ENCODE results near the gene LCE4A.
"Not testable (repeated sequence)": the region's sequence is repeated elsewhere in the genome, so short reads cannot be mapped to it uniquely, and the experiment has no call there.

The LCE4A gene

GRCh38 chr1:152667648-152668047 is 40.3 kb upstream of the LCE4A start:
- Histone ChIP-seq H3K79me2 (ENCODE audit: control insufficient read depth, low read length) (no peaks in the 10 kb centered on the region), H3K27ac (ENCODE audit: low read depth, low read length) (no peak overlapping the region), H4K20me1 (ENCODE audit: control insufficient read depth, insufficient read depth, low read depth, low read length) (no peaks in the 10 kb centered on the region), H3K9me3 (ENCODE audit: control insufficient read depth, insufficient read depth, low read length) (no peaks in the 10 kb centered on the region), H3K4me2 (ENCODE audit: low read length) (no peak overlapping the region), H3K27me3 (ENCODE audit: control insufficient read depth, low read length) (no peaks in the 10 kb centered on the region), H3K36me3 (ENCODE audit: control insufficient read depth, low read length) (no peaks in the 10 kb centered on the region), H3F3A (ENCODE audit: control insufficient read depth, insufficient read depth) (no peaks in the 10 kb centered on the region), H3K4me1 (ENCODE audit: control insufficient read depth, low read length) (no peaks in the 10 kb centered on the region), H3K9me2 (replicated peaks; ENCODE audit: control insufficient read depth, low read length) (no peaks in the 10 kb centered on the region), H3K4me3 (ENCODE audit: low read length) (no peak overlapping the region)
- TF ChIP-seq, protein P1, sequence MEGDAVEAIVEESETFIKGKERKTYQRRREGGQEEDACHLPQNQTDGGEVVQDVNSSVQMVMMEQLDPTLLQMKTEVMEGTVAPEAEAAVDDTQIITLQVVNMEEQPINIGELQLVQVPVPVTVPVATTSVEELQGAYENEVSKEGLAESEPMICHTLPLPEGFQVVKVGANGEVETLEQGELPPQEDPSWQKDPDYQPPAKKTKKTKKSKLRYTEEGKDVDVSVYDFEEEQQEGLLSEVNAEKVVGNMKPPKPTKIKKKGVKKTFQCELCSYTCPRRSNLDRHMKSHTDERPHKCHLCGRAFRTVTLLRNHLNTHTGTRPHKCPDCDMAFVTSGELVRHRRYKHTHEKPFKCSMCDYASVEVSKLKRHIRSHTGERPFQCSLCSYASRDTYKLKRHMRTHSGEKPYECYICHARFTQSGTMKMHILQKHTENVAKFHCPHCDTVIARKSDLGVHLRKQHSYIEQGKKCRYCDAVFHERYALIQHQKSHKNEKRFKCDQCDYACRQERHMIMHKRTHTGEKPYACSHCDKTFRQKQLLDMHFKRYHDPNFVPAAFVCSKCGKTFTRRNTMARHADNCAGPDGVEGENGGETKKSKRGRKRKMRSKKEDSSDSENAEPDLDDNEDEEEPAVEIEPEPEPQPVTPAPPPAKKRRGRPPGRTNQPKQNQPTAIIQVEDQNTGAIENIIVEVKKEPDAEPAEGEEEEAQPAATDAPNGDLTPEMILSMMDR (IDR thresholded peaks at IDR 0.05; ENCODE audit: low read depth, low read length, poor library complexity, severe bottlenecking) = no peak
- no peak for TF ChIP-seq EZH2phosphoT487 (IDR thresholded peaks at IDR 0.05; ENCODE audit: borderline replicate concordance, low read length)

GRCh38 chr1:152673016-152673415 is 34.9 kb upstream of the LCE4A start:
- Histone ChIP-seq H3K9me3 (ENCODE audit: control insufficient read depth, insufficient read depth, low read length) (no peaks in the 10 kb centered on the region), H3F3A (ENCODE audit: control insufficient read depth, insufficient read depth) (no peaks in the 10 kb centered on the region), H3K4me3 (ENCODE audit: low read length) (no peak overlapping the region), H3K27me3 (ENCODE audit: control insufficient read depth, low read length) (no peaks in the 10 kb centered on the region), H3K4me1 (ENCODE audit: control insufficient read depth, low read length) (no peaks in the 10 kb centered on the region), H3K36me3 (ENCODE audit: control insufficient read depth, low read length) (no peaks in the 10 kb centered on the region), H4K20me1 (ENCODE audit: control insufficient read depth, insufficient read depth, low read depth, low read length) (no peaks in the 10 kb centered on the region), H3K4me2 (ENCODE audit: low read length) (no peak overlapping the region), H3K9me2 (replicated peaks; ENCODE audit: control insufficient read depth, low read length) (no peaks in the 10 kb centered on the region), H3K27ac (ENCODE audit: low read depth, low read length) (no peak overlapping the region), H3K79me2 (ENCODE audit: control insufficient read depth, low read length) (no peaks in the 10 kb centered on the region)
- TF ChIP-seq, protein P1 (IDR thresholded peaks at IDR 0.05; ENCODE audit: low read depth, low read length, poor library complexity, severe bottlenecking) = no peak
- no peak for TF ChIP-seq EZH2phosphoT487 (IDR thresholded peaks at IDR 0.05; ENCODE audit: borderline replicate concordance, low read length)

GRCh38 chr1:152674983-152675382 is 33.0 kb upstream of the LCE4A start, which contains the start of gene LCE2C:
TSS of gene LCE2C (plus strand) at chr1:152675279. CDS start at chr1:152676016, 737 bp downstream.
- not testable (repeated sequence) for H3K27me3 ChIP-seq (ENCODE audit: control insufficient read depth, low read length); H3K79me2 ChIP-seq (ENCODE audit: control insufficient read depth, low read length); H3K9me2 ChIP-seq (replicated peaks; ENCODE audit: control insufficient read depth, low read length); H3K4me3 ChIP-seq (ENCODE audit: low read length); H3K36me3 ChIP-seq (ENCODE audit: control insufficient read depth, low read length); H4K20me1 ChIP-seq (ENCODE audit: control insufficient read depth, insufficient read depth, low read depth, low read length); H3K4me1 ChIP-seq (ENCODE audit: control insufficient read depth, low read length); H3K9me3 ChIP-seq (ENCODE audit: control insufficient read depth, insufficient read depth, low read length); H3K27ac ChIP-seq (ENCODE audit: low read depth, low read length); H3F3A ChIP-seq (ENCODE audit: control insufficient read depth, insufficient read depth); H3K4me2 ChIP-seq (ENCODE audit: low read length)

DNA sequence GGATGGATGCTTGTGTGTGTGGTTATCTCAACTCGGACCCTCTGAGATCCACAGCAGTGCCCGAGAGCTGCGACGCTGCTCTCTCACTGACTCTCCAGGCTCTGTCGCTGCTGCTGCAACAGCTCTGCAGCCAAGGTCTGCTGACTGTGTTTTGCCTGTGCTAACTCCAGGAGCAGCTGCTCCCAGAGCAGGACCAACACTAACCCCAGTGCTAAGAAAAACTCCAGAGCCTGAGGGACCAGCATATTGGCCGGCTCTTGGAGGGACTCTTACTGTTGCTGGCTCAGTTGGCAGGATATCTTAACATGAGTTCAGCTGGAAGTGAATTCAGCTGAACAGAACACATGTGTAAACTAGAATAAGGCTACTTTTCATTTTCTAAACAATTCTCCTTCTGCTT is 28.5 kb upstream of the LCE4A start:
- Histone ChIP-seq H3K4me2 (ENCODE audit: low read length) (no peak overlapping the region), H3K4me3 (ENCODE audit: low read length) (no peak overlapping the region), H3K36me3 (ENCODE audit: control insufficient read depth, low read length) (no peaks in the 10 kb centered on the region), H3F3A (ENCODE audit: control insufficient read depth, insufficient read depth) (no peaks in the 10 kb centered on the region), H3K79me2 (ENCODE audit: control insufficient read depth, low read length) (no peaks in the 10 kb centered on the region), H3K27ac (ENCODE audit: low read depth, low read length) (no peak overlapping the region), H3K4me1 (ENCODE audit: control insufficient read depth, low read length) (no peaks in the 10 kb centered on the region), H3K9me2 (replicated peaks; ENCODE audit: control insufficient read depth, low read length) (no peaks in the 10 kb centered on the region), H4K20me1 (ENCODE audit: control insufficient read depth, insufficient read depth, low read depth, low read length) (no peaks in the 10 kb centered on the region), H3K27me3 (ENCODE audit: control insufficient read depth, low read length) (peaks cover 2% of the 10 kb centered on the region; the same call in 1 of the 2 replicates), H3K9me3 (ENCODE audit: control insufficient read depth, insufficient read depth, low read length) (no peaks in the 10 kb centered on the region)
- TF ChIP-seq EZH2phosphoT487 (IDR thresholded peaks at IDR 0.05; ENCODE audit: borderline replicate concordance, low read length) = no peak
- TF ChIP-seq, protein P1 (IDR thresholded peaks at IDR 0.05; ENCODE audit: low read depth, low read length, poor library complexity, severe bottlenecking) = no peak

Measured in DOHH2 (cell line).